ENCODE results near the gene ELMO1.

Gene ELMO1

DNA sequence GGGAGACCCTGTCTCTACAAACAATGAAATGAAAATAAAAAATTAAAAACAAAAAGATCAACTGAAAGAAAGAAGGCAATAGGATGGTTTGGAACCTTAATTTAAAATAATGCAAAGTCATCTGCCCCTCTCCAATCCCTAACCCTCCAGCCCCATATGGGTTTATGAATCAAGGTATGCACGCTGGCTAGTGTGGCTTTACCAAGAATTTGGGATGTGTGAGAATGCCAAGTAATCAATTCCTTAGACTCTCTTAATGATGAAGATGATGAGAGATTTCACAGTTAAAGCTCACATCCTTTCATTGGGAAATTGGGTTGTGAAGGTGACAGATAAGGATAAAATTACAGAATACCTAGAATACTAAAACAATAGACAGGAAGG lies 577.3 kb downstream of the ELMO1 start:
- intact Hi-C loops (cut with micrococcal nuclease): loop anchor here (10.0 kb wide), 1 partner anchor 313 kb away; no protein-coding TSS in a partner anchor
- H3K9me3 Mint-ChIP-seq: peaks cover 8% of the 10 kb centered on the region
- H3K27me3 Mint-ChIP-seq: no peaks in the 10 kb centered on the region
- no peak overlapping the region for H3K4me3 Mint-ChIP-seq
- H3K27ac Mint-ChIP-seq: no peak overlapping the region
- peaks cover 7% of the 10 kb centered on the region for H3K4me1 Mint-ChIP-seq (ENCODE audit: low read depth)
- peaks cover 93% of the 10 kb centered on the region for H3K36me3 Mint-ChIP-seq (ENCODE audit: low read depth)

GRCh38 chr7:36870625-36871354 lies 577.9 kb downstream of the ELMO1 start:
- Mint-ChIP-seq H3K4me3 (no peak overlapping the region), H3K27me3 (no peaks in the 10 kb centered on the region), H3K9me3 (peaks cover 8% of the 10 kb centered on the region), H3K27ac (no peak overlapping the region), H3K4me1 (ENCODE audit: low read depth) (peaks cover 7% of the 10 kb centered on the region), H3K36me3 (ENCODE audit: low read depth) (peaks cover 90% of the 10 kb centered on the region)
- intact Hi-C loops (cut with micrococcal nuclease): loop anchor here (10.0 kb wide), 1 partner anchor 314 kb away; no protein-coding TSS in a partner anchor

DNA sequence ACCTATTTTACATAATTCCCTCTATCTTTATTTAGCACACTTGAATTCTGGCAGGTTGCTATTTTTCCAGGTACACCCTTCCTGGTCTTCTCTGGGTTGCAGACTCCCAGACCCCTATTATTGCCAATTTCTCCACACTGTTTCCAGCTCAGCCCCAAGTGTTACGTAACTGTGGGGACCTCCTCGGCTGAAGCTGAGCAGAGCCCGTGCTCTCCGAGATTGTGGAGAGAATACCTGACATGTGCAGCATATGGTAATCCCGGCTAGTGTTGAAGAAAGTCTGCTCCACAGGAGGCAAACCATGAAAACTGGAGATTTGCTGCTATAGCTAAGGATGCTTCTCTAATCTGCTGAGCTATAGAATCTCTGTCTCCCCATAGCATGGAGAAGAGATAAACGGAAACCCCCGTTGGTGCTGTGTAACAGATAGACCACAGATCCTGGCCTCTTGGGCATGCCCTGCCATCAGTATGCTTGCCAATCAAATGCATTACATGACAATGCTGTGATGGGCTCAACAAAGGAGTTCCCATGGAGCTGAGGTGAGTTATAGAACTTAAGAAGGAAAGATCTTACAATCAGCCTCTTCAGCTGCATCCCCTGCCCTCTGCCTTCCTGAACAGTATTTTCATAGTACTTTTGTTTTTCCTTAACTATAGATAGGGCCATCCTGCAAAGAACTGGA lies 579.8 kb downstream of the ELMO1 start:
- no peaks in the 10 kb centered on the region for H3K27me3 Mint-ChIP-seq
- peaks cover 11% of the 10 kb centered on the region for H3K4me1 Mint-ChIP-seq (ENCODE audit: low read depth)
- no peak overlapping the region for H3K4me3 Mint-ChIP-seq
- no peak overlapping the region for H3K27ac Mint-ChIP-seq
- intact Hi-C loops (cut with micrococcal nuclease): no loop called here
- H3K36me3 Mint-ChIP-seq (ENCODE audit: low read depth): peaks cover 92% of the 10 kb centered on the region
- H3K9me3 Mint-ChIP-seq: peaks cover 8% of the 10 kb centered on the region

DNA sequence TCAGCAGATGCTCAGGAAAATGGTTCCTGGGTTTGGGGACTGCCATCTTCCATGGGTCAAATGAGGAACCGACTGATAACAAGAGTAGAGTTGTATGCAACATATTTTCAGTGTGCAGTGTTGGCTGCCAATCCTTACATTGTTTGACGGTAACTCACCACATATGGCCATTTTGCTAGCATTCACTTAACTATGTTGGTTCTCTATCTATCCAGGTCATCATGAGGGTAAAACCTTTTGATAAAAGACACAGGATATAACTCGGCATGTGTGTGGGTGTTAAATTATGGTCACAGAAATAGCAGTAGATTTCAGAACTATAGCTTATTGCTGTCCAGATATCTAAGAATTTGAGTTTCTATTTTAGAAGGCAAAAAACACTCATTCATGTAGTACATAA lies 583.6 kb downstream of the ELMO1 start:
- Mint-ChIP-seq H3K36me3 (ENCODE audit: low read depth) (peaks cover 94% of the 10 kb centered on the region), H3K27ac (no peak overlapping the region), H3K4me1 (ENCODE audit: low read depth) (peaks cover 11% of the 10 kb centered on the region), H3K27me3 (no peaks in the 10 kb centered on the region), H3K9me3 (no peaks in the 10 kb centered on the region), H3K4me3 (no peak overlapping the region)
- intact Hi-C loops (cut with micrococcal nuclease): no loop called here

DNA sequence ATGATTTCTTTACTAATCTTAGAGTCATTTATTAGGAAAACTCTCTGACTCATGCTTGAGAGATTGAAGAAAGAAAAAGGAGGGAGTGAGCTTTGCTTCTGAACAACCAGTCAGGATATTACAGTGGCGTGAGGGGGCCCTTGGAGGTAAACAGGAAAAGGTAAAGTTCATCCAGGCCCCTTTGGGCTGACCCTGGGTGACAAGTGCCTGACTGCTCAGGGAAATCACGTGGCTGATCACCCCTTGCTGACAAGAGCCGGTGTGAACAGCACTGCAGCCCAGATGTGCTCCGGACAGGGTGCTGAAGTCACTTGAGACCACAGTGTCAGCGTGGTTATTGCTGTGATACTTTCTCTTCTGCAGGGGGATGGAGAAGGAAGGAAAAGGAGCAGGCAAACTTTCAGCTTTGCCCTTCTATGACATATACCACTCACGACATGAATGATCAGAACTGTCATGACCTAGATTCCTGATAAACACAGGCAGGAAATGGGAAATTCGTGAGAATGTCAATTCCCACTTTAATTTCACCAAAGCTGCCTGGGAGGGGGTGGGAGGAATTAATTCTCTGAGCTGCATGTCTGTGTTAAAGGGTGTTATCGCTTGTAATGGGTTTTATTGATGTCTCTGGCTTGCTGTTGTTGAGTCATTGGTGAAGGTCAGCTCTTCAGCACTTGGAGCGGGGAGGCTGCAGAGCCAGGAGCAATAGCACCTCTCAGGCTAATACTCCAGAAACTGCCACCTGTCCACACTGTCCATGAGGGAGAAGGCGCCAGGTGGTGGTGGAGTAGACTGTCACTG lies 584.6 kb downstream of the ELMO1 start:
- no peak overlapping the region for H3K4me3 Mint-ChIP-seq
- H3K36me3 Mint-ChIP-seq (ENCODE audit: low read depth): peaks cover 94% of the 10 kb centered on the region
- H3K4me1 Mint-ChIP-seq (ENCODE audit: low read depth): peaks cover 11% of the 10 kb centered on the region
- no peaks in the 10 kb centered on the region for H3K9me3 Mint-ChIP-seq
- no peaks in the 10 kb centered on the region for H3K27me3 Mint-ChIP-seq
- intact Hi-C loops (cut with micrococcal nuclease): no loop called here
- H3K27ac Mint-ChIP-seq: no peak overlapping the region

GRCh38 chr7:36862771-36863261 lies 585.8 kb downstream of the ELMO1 start:
- H3K27me3 Mint-ChIP-seq: no peaks in the 10 kb centered on the region
- H3K4me3 Mint-ChIP-seq: no peak overlapping the region
- peaks cover 92% of the 10 kb centered on the region for H3K36me3 Mint-ChIP-seq (ENCODE audit: low read depth)
- H3K9me3 Mint-ChIP-seq: no peaks in the 10 kb centered on the region
- peaks cover 5% of the 10 kb centered on the region for H3K4me1 Mint-ChIP-seq (ENCODE audit: low read depth)
- intact Hi-C loops (cut with micrococcal nuclease): no loop called here
- H3K27ac Mint-ChIP-seq: no peak overlapping the region

- H3K4me1 Mint-ChIP-seq (ENCODE audit: low read depth): peaks cover 5% of the 10 kb centered on the region
Measured at GRCh38 chr7:36861656-36862055, 587.0 kb downstream of the ELMO1 start.

DNA sequence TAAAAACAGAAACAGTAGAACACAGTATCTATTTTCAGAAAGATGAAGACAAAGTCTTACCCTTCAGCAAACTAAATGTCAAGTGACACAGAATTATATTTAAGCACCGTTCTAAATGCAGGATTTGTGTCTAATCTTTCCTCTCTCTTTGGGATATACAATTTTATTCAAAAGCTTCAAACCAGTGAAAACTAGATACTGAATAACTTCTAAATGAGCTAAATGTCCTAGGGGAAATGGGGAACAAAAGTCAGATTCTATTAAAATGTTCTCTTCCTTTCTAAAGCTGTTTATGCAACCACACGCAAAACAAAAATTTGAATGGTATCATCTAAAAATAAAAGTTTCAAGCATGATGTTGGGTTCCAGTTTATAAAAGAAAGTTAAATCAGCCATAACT lies 588.0 kb downstream of the ELMO1 start:
- Mint-ChIP-seq H3K4me3 (no peak overlapping the region), H3K9me3 (no peaks in the 10 kb centered on the region), H3K4me1 (ENCODE audit: low read depth) (peaks cover 5% of the 10 kb centered on the region), H3K27ac (no peak overlapping the region), H3K27me3 (no peaks in the 10 kb centered on the region), H3K36me3 (ENCODE audit: low read depth) (peaks cover 98% of the 10 kb centered on the region)
- intact Hi-C loops (cut with micrococcal nuclease): no loop called here

More at GRCh38 chr7:36861656-36862055, 587.0 kb downstream of the ELMO1 start:
- intact Hi-C loops (cut with micrococcal nuclease): no loop called here
- peaks cover 92% of the 10 kb centered on the region for H3K36me3 Mint-ChIP-seq (ENCODE audit: low read depth)
- no peak overlapping the region for H3K4me3 Mint-ChIP-seq
- H3K9me3 Mint-ChIP-seq: no peaks in the 10 kb centered on the region
- no peak overlapping the region for H3K27ac Mint-ChIP-seq
- no peaks in the 10 kb centered on the region for H3K27me3 Mint-ChIP-seq

DNA sequence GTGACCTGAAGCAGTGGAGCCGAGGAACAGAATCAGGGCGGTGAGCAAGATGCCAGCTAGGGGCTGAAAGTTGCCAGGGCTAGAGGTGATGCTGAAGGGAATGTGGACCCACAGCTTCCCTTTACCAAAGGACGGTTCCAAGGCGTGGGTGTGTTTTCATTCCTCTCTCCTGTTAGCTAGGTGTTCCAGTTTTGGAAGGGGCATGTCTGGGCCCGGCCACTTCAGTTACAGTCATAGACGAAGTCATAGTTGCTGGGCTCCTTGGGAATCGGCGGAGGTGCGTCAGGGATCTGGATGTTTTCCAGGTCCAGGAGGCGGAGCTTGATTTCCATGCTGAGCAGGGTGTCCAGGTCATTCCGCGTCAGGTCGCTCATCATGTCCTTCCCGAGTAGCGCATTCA lies 593.3 kb downstream of the ELMO1 start:
- peaks cover 14% of the 10 kb centered on the region for H3K4me1 Mint-ChIP-seq (ENCODE audit: low read depth)
- H3K27me3 Mint-ChIP-seq: no peaks in the 10 kb centered on the region
- no peak overlapping the region for H3K4me3 Mint-ChIP-seq
- H3K9me3 Mint-ChIP-seq: no peaks in the 10 kb centered on the region
- intact Hi-C loops (cut with micrococcal nuclease): no loop called here
- no peak overlapping the region for H3K27ac Mint-ChIP-seq
- H3K36me3 Mint-ChIP-seq (ENCODE audit: low read depth): peaks cover 76% of the 10 kb centered on the region

DNA sequence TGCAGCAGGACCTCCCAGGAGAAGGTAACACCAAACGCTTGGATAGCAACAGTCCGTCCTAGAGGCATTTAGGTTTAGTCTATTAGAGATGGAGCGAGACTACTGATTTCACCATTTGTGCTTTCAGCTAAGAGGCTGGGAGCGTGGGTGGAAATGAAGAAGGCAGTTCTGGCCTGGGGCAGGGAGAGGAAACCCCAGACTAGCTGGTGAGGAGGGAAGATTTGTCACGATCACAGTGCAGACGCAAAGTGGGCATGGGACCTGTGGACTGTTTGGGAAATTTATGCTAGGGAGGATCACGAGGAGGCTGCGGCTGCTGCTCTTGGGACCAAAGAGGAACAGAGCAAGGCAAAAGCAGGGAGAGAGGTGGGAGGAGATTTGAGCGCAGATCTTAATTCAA lies 594.0 kb downstream of the ELMO1 start:
- Mint-ChIP-seq H3K4me3 (no peak overlapping the region), H3K27me3 (no peaks in the 10 kb centered on the region), H3K4me1 (ENCODE audit: low read depth) (peaks cover 14% of the 10 kb centered on the region), H3K9me3 (no peaks in the 10 kb centered on the region), H3K27ac (no peak overlapping the region), H3K36me3 (ENCODE audit: low read depth) (peaks cover 69% of the 10 kb centered on the region)
- intact Hi-C loops (cut with micrococcal nuclease): no loop called here

GRCh38 chr7:36852931-36853330 lies 595.7 kb downstream of the ELMO1 start:
- Mint-ChIP-seq H3K4me1 (ENCODE audit: low read depth) (peaks cover 14% of the 10 kb centered on the region), H3K36me3 (ENCODE audit: low read depth) (peaks cover 58% of the 10 kb centered on the region), H3K9me3 (peaks cover 7% of the 10 kb centered on the region), H3K27ac (no peak overlapping the region), H3K27me3 (no peaks in the 10 kb centered on the region), H3K4me3 (no peak overlapping the region)
- intact Hi-C loops (cut with micrococcal nuclease): no loop called here

DNA sequence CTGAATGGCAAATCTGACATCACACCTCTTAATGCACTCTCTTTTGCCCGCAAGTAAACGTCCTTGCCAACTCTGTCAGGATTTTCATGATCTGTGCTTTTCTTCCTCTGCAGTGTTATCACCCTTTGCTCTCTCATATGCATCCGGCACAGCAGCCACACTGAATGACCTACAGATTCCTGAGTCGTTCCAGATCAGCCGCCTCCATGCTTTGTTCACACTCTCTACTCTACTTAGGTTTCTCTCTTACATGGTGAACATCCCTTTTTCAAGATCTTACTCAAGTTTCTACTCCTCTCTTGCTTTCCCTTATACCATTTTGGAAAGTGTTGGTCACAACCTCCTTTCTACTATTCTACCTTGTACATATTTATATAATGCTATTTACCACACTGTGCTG lies 596.6 kb downstream of the ELMO1 start:
- Mint-ChIP-seq H3K4me1 (ENCODE audit: low read depth) (peaks cover 14% of the 10 kb centered on the region), H3K9me3 (peaks cover 14% of the 10 kb centered on the region), H3K27me3 (no peaks in the 10 kb centered on the region), H3K36me3 (ENCODE audit: low read depth) (peaks cover 52% of the 10 kb centered on the region), H3K27ac (peak overlapping the region; percentile 3), H3K4me3 (no peak overlapping the region)
- intact Hi-C loops (cut with micrococcal nuclease): no loop called here

DNA sequence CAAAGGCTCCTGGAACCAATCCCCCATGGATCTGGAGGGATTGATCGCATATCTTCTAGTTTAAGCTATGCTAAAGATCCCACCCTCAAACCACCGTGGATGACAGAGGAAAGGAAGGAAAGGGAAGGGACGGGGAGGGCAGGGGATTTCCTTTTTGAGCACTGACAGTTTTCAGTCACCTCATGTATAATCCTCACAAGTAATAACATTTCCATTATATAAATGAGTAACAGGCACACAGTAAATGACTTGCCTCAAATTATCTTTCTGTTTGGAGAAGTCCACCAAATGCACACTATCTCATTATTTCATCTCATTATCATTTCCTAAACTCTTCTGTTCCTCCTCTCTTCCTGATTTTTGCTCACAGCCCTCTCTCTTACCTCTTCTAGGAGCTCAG lies 597.3 kb downstream of the ELMO1 start:
- H3K4me1 Mint-ChIP-seq (ENCODE audit: low read depth): peaks cover 14% of the 10 kb centered on the region
- no peak overlapping the region for H3K4me3 Mint-ChIP-seq
- intact Hi-C loops (cut with micrococcal nuclease): no loop called here
- no peaks in the 10 kb centered on the region for H3K27me3 Mint-ChIP-seq
- peaks cover 14% of the 10 kb centered on the region for H3K9me3 Mint-ChIP-seq
- peaks cover 46% of the 10 kb centered on the region for H3K36me3 Mint-ChIP-seq (ENCODE audit: low read depth)
- no peak overlapping the region for H3K27ac Mint-ChIP-seq

GRCh38 chr7:36847946-36848345 lies 600.7 kb downstream of the ELMO1 start:
- intact Hi-C loops (cut with micrococcal nuclease): no loop called here
- Mint-ChIP-seq H3K27ac (no peak overlapping the region), H3K4me1 (ENCODE audit: low read depth) (peaks cover 11% of the 10 kb centered on the region), H3K4me3 (no peak overlapping the region), H3K36me3 (ENCODE audit: low read depth) (peaks cover 17% of the 10 kb centered on the region), H3K27me3 (no peaks in the 10 kb centered on the region), H3K9me3 (peaks cover 14% of the 10 kb centered on the region)
